ENCODE data around the gene UNC13C.

UNC13C gene

GRCh38 chr15:54127574-54127973 lies 149.3 kb downstream of the UNC13C start:
- no peak for TF ChIP-seq CTCF (IDR thresholded peaks at IDR 0.05)

DNA sequence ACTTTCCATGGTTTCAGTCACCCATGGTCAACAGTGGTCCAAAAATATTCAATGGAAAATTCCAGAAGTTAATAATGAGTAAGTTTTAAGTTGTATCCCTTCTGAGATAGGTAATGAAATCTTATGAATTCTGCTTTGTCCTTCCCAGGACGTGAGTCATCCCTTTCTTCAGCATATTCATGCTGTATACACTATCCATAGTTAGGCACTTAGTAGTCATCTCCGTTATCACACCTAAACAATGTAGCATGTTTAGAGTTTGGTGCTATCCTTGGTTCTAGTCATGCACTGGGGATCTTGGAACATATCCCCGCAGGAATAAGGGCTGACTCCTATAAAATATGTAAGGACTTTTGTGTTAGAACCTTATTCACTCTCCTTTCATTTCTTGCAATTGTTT lies 153.2 kb downstream of the UNC13C start:
- no peak for TF ChIP-seq CTCF (IDR thresholded peaks at IDR 0.05)

GRCh38 chr15:54149115-54149531 lies 170.9 kb downstream of the UNC13C start:
- no peak for TF ChIP-seq CTCF (IDR thresholded peaks at IDR 0.05)

DNA sequence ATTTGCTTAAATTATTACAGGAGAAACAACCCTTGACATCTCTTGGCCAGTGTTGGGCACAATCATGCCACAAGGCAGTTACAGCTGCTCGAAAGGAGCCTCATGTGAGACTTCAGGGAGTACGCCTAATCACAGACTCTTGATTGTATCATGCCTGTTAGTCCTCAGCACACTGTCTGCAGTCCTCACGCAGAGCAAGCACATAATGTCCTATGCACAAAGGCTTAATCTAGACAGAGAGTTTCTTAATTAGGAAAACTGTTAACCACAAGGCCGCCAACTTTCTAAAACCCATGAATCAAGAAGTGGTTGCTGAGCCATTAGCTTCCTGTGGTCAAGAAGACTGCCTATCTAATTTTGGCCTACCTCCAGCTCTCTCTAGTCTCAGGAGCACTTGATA lies 172.0 kb downstream of the UNC13C start:
- no peak for TF ChIP-seq CTCF (IDR thresholded peaks at IDR 0.05)

DNA sequence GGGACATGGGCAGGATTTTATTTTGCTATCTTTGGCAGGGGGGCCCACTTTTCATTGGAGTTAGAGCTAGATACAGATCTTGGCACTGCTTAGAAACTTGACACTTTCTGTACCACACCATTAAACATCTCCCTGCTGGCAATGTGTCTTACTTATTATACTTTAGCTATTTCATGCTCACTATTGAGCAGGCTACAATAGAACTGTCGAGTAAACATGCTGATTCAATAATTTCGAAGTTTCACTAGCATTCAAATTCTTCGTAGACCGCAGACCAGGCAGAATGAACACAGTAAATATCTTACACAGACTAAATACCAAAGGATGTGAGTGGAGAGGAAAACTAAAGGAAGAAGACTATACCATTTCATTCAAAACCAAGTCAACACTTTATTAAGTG lies 180.8 kb downstream of the UNC13C start:
- no peak for TF ChIP-seq CTCF (IDR thresholded peaks at IDR 0.05)

- no peak for TF ChIP-seq CTCF (IDR thresholded peaks at IDR 0.05)
Measured at GRCh38 chr15:54187325-54187724, 209.1 kb downstream of the UNC13C start.

GRCh38 chr15:54197995-54198394 lies 219.8 kb downstream of the UNC13C start:
- TF ChIP-seq CTCF (IDR thresholded peaks at IDR 0.05): no peak

GRCh38 chr15:54206586-54207321 lies 228.5 kb downstream of the UNC13C start:
- no peak for TF ChIP-seq CTCF (IDR thresholded peaks at IDR 0.05)

Data from LNCAP (cell line).